Gastrocnemius medialis (tissue), 4 donors: ENCODE measurements around the gene HAO1.

Experiments used
- CTCF ChIP-seq, 5 experiments: fragments of 450-650 bp in 3 of 5; fragments of 200-600 bp in 2 of 5; sonication (generic) in 2 of 5; IDR thresholded peaks in 4 of 5; conservative IDR thresholded peaks in 1 of 5; 1 replicate in 4 of 5; 2 replicates in 1 of 5; pipeline ENCODE4 v1.5.1; 2016 to 2019; ENCODE audit warnings: antibody characterized with exemption in 5 of 5, mild to moderate bottlenecking in 3 of 5, moderate library complexity in 3 of 5
- POLR2A ChIP-seq, 2 donors: fragments of 450-650 bp; IDR thresholded peaks; one replicate each; pipeline ENCODE4 v1.6.1; 2017; ENCODE audit warnings: antibody characterized with exemption in 2 of 2, mild to moderate bottlenecking in 2 of 2, moderate library complexity in 2 of 2

GRCh38 chr20:7984192-7984591 lies 43.9 kb upstream of the HAO1 start:
- TF ChIP-seq CTCF (IDR thresholded peaks at IDR 0.05 in 4 of 5, conservative IDR thresholded peaks at IDR 0.05 in 1 of 5) (no peak), POLR2A (IDR thresholded peaks at IDR 0.05) (no peak)
